Keratinocyte (primary cell): ENCODE measurements around the gene ITGA11. TPM values are rescaled to one million over a fixed set of nuclear protein-coding genes. Genes with fewer than 3 reads are reported as not detected.

ENCODE experiments used
- DNase-seq: peaks from one replicate; pipeline ENCODE4 v3.0.0-alpha.2; 2011; ENCODE audit warnings: low read depth, missing footprints, low spot score
- FAIRE-seq: peaks from 2 replicates; lab custom pipeline; 2011; peaks lifted over from hg19 to GRCh38; lab: Jason Lieb, UNC
- H2AFZ ChIP-seq: 2 replicates; pipeline ENCODE4 v1.6.0; 2012; ENCODE audit warnings: low read length, control low read depth, inconsistent platforms; ENCODE audit not compliant: control insufficient read depth
- H3K27ac ChIP-seq: 2 replicates; pipeline ENCODE4 v1.5.1; 2011; ENCODE audit warnings: low read length; ENCODE audit not compliant: control insufficient read depth, insufficient read depth
- H3K27me3 ChIP-seq: 3 replicates; pipeline ENCODE4 v1.6.0; 2011; ENCODE audit warnings: low read length; ENCODE audit not compliant: control insufficient read depth, insufficient read depth; ENCODE audit errors: extremely low read depth
- H3K36me3 ChIP-seq, 2 experiments: 2 replicates in 1 of 2; 3 replicates in 1 of 2; pipeline ENCODE4 v1.5.1; 2011; ENCODE audit warnings: low read length in 2 of 2, mild to moderate bottlenecking in 1 of 2; ENCODE audit not compliant: control insufficient read depth in 2 of 2, insufficient read depth in 2 of 2; ENCODE audit errors: extremely low read depth in 1 of 2
- H3K4me1 ChIP-seq: 3 replicates; pipeline ENCODE4 v1.5.1; 2011; ENCODE audit warnings: low read length; ENCODE audit not compliant: control insufficient read depth, insufficient read depth; ENCODE audit errors: extremely low read depth
- H3K4me2 ChIP-seq: 3 replicates; pipeline ENCODE4 v1.6.0; 2011; ENCODE audit warnings: low read depth, low read length; ENCODE audit not compliant: control insufficient read depth, insufficient read depth; ENCODE audit errors: extremely low read depth
- H3K4me3 ChIP-seq, 3 experiments: fragments of 200-600 bp in 1 of 3; sonication (generic) in 1 of 3; 2 replicates in 2 of 3; 3 replicates in 1 of 3; pipeline ENCODE4 v1.5.1; 2011 to 2016; ENCODE audit warnings: low read length in 3 of 3, mild to moderate bottlenecking in 3 of 3, control low read depth in 2 of 3, inconsistent platforms in 1 of 3, low read depth in 1 of 3, mixed read lengths in 1 of 3, mixed run types in 1 of 3, moderate library complexity in 1 of 3; ENCODE audit not compliant: control insufficient read depth in 2 of 3, insufficient read depth in 2 of 3; ENCODE audit errors: extremely low read depth in 1 of 3
- H3K79me2 ChIP-seq: 2 replicates; pipeline ENCODE4 v1.6.0; 2012; ENCODE audit warnings: low read length; ENCODE audit not compliant: control insufficient read depth, insufficient read depth
- H3K9ac ChIP-seq: 3 replicates; pipeline ENCODE4 v1.6.0; 2011; ENCODE audit warnings: low read length; ENCODE audit not compliant: control insufficient read depth, insufficient read depth; ENCODE audit errors: extremely low read depth
- H3K9me1 ChIP-seq: 3 replicates; pipeline ENCODE4 v1.6.0; 2011; ENCODE audit warnings: low read length; ENCODE audit not compliant: control insufficient read depth, insufficient read depth; ENCODE audit errors: extremely low read depth
- H3K9me3 ChIP-seq: 2 replicates; pipeline ENCODE4 v1.5.1; 2012; ENCODE audit warnings: low read depth, low read length; ENCODE audit not compliant: control insufficient read depth
- H4K20me1 ChIP-seq: 3 replicates; pipeline ENCODE4 v1.6.0; 2011; ENCODE audit warnings: low read length; ENCODE audit not compliant: control insufficient read depth, insufficient read depth; ENCODE audit errors: extremely low read depth
- EZH2 ChIP-seq: IDR thresholded peaks from one replicate; pipeline ENCODE4 v1.6.1; 2012; ENCODE audit warnings: inconsistent platforms, mild to moderate bottlenecking, low read length, moderate library complexity
- dilution Hi-C: fragments of 300-500 bp; cut with MboI; formaldehyde crosslinking; loops from one replicate; pipeline ENCODE4 v1.7.0; 2020; ENCODE audit warnings: low sequenced_read_pairs; ENCODE audit not compliant: extremely low pct_ligation_motif_present
- polyA plus RNA-seq, 5 experiments: library from polyadenylated mRNA; depleted of rRNA in 3 of 5; stranded (reverse) in 3 of 5; stranded (forward) in 1 of 5; unstranded in 1 of 5; fragments of >200 nt; gene quantifications; 1 replicate in 1 of 5; 2 replicates in 3 of 5; 3 replicates in 1 of 5; pipeline versions ENCODE4 v1.2.1 to v1.2.3, GENCODE V29; 2011 to 2012; ENCODE audit warnings: missing spikeins in 2 of 5, low read depth in 1 of 5, low replicate concordance in 1 of 5
- TF ChIP-seq, protein P1 (sequence below), 3 experiments: IDR thresholded peaks in 1 of 3; conservative IDR thresholded peaks in 1 of 3; optimal IDR thresholded peaks in 1 of 3; 2 replicates in 2 of 3; 3 replicates in 1 of 3; pipeline versions ENCODE3 to v1.5.1; 2011; ENCODE audit warnings: low read length in 3 of 3, mild to moderate bottlenecking in 3 of 3, moderate library complexity in 2 of 3, control low read depth in 1 of 3, inconsistent platforms in 1 of 3; ENCODE audit not compliant: insufficient read depth in 2 of 3; ENCODE audit errors: extremely low read depth in 1 of 3

Gene ITGA11
- polyA plus RNA-seq, 1 donor (not counting 4 experiments of a cell fraction or from before 2014, with no cell fraction given): not detected

DNA sequence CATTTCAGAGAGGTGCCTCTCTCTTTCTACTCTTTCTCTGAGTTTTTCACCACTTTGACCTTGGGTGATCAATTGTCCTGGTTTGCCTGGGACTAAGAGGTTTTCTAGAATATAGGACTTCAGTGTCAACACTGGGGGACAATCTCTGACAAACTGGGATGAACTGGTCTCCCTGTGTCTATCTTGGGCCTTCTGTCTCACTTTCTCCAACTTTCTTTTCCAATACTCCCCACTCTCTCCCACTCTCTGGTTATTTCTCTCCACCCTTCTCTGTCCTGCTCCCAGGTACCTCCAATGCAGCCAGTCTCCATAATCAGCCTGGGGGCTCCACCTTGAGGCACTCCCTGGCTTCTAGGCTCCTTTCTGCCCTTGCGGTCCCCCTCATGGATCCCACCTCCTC is 4.7 kb upstream of the ITGA11 start:
- no peaks in the 10 kb centered on the region for H3K9me3 ChIP-seq
- no peak for TF ChIP-seq EZH2
- TF ChIP-seq, protein P1, sequence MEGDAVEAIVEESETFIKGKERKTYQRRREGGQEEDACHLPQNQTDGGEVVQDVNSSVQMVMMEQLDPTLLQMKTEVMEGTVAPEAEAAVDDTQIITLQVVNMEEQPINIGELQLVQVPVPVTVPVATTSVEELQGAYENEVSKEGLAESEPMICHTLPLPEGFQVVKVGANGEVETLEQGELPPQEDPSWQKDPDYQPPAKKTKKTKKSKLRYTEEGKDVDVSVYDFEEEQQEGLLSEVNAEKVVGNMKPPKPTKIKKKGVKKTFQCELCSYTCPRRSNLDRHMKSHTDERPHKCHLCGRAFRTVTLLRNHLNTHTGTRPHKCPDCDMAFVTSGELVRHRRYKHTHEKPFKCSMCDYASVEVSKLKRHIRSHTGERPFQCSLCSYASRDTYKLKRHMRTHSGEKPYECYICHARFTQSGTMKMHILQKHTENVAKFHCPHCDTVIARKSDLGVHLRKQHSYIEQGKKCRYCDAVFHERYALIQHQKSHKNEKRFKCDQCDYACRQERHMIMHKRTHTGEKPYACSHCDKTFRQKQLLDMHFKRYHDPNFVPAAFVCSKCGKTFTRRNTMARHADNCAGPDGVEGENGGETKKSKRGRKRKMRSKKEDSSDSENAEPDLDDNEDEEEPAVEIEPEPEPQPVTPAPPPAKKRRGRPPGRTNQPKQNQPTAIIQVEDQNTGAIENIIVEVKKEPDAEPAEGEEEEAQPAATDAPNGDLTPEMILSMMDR (optimal IDR thresholded peaks at IDR 0.05 in 1 of 3, IDR thresholded peaks at IDR 0.05 in 1 of 3, conservative IDR thresholded peaks at IDR 0.05 in 1 of 3; ENCODE audit: extremely low read depth in 1 of 3, insufficient read depth in 2 of 3, low read length in 3 of 3): no peak
- no peak overlapping the region for H3K4me3 ChIP-seq
- H3K4me2 ChIP-seq: no peak overlapping the region
- no peaks in the 10 kb centered on the region for H3K9me1 ChIP-seq
- peaks cover 2% of the 10 kb centered on the region for H3K4me1 ChIP-seq
- dilution Hi-C loops: no loop called here
- no peak overlapping the region for H2AFZ ChIP-seq
- H4K20me1 ChIP-seq: no peaks in the 10 kb centered on the region
- DNase-seq (no peak), FAIRE-seq (no peak)
- H3K9ac ChIP-seq: no peak overlapping the region
- H3K36me3 ChIP-seq: no peaks in the 10 kb centered on the region
- peaks cover 47% of the 10 kb centered on the region for H3K27me3 ChIP-seq
- no peak overlapping the region for H3K27ac ChIP-seq
- no peaks in the 10 kb centered on the region for H3K79me2 ChIP-seq

DNA sequence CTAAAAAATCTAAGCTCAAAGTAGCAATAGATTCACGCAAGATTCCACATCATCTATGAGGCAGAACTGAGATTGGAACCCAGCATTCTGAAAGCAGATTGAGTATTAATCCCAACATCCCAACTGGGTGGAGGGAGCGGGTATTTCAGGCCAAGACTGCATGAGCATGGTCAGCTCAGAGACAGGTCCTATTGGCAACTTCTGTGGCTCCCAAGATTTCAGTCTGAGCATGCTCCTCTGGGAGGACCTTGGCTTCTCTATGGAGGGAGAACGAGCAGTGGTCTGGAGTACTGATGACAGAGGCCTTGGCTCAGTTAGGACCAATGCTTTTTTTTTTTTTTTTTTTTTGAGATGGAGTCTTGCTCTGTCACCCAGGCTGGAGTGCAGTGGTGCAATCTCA is 4.0 kb upstream of the ITGA11 start:
- TF ChIP-seq, protein P1 (optimal IDR thresholded peaks at IDR 0.05 in 1 of 3, IDR thresholded peaks at IDR 0.05 in 1 of 3, conservative IDR thresholded peaks at IDR 0.05 in 1 of 3; ENCODE audit: extremely low read depth in 1 of 3, insufficient read depth in 2 of 3, low read length in 3 of 3): no peak
- no peak for TF ChIP-seq EZH2
- no peak overlapping the region for H3K27ac ChIP-seq
- no peak overlapping the region for H3K9ac ChIP-seq
- peaks cover 54% of the 10 kb centered on the region for H3K27me3 ChIP-seq
- peaks cover 6% of the 10 kb centered on the region for H3K4me1 ChIP-seq
- H3K9me1 ChIP-seq: no peaks in the 10 kb centered on the region
- H3K4me3 ChIP-seq: no peak overlapping the region
- no peaks in the 10 kb centered on the region for H3K9me3 ChIP-seq
- dilution Hi-C loops: no loop called here
- H3K36me3 ChIP-seq: no peaks in the 10 kb centered on the region
- H3K4me2 ChIP-seq: no peak overlapping the region
- FAIRE-seq: no peak
- no peak overlapping the region for H2AFZ ChIP-seq
- no peaks in the 10 kb centered on the region for H4K20me1 ChIP-seq
- H3K79me2 ChIP-seq: no peaks in the 10 kb centered on the region
- DNase-seq: no peak
